Middle frontal gyrus (tissue), 1 donor: ENCODE measurements around the gene IL1RL1.

Experiments
- DNase-seq: peaks from one replicate; pipeline ENCODE4 v3.0.0-alpha.2; 2015; ENCODE audit warnings: low spot score; ENCODE audit errors: extremely low spot score

The IL1RL1 gene

DNA sequence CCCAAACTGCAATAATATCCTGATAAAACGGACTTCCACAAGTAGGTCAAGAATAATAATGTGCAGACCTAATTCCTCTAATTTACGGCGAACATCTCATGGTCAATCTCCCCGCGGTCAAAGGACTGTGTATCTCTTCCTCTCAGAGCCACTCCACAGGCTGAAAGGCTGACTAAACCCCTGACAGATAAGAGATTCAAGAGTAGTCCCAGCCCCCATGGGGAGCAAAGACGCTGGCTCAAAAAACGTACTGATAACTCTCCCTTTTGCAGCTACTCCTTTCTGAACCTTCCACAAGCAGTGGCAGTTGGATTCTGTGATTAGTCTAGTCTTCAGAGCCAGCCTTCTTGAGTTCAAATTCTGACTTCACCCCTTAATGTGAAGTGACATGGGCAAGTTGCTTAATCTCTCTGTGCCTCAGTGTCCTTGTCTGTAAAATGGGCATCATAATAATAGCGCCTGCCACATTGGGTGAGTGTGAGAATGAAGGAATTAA lies 24.6 kb downstream of the IL1RL1 start:
- no peak for DNase-seq

DNA sequence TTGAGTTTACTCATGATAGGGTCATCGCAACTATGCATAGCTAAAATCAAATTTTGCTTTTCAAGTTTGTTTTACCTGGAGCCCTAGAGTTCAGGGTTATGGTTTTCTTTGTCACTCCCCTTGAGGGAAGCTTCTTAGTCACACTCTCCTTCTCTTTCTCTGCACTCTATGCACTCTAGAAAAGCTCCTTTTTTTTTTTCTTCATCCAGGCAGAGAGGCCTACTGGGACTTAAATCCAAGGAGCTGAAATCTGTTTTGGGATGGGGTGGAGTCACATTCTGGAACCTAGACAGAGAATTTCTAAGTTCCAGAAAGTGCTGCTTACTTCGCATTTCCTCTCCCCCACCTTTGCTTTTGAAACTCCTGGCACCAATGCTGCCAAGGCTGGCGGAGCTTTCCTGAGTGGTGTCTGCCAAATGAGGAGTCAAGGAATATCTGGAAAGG lies 25.2 kb downstream of the IL1RL1 start:
- DNase-seq, result no peak

DNA sequence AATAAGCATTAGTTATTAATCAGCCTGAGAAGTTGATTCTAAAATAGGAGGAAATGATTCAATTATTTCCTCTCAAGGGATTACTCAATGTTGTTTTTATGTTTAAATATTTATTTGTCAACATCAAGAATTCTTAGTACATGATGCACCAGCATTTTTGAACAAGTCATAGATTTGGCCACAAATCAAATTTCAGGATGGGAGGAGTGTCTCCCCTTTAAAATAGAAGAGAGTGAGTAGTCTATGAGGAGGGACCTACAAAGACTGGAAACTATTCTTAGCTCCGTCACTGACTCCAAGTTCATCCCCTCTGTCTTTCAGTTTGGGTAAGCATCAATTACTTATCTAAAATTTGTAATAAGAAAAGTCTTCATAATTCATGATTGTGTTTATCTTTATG lies 25.6 kb downstream of the IL1RL1 start:
- no peak for DNase-seq

DNA sequence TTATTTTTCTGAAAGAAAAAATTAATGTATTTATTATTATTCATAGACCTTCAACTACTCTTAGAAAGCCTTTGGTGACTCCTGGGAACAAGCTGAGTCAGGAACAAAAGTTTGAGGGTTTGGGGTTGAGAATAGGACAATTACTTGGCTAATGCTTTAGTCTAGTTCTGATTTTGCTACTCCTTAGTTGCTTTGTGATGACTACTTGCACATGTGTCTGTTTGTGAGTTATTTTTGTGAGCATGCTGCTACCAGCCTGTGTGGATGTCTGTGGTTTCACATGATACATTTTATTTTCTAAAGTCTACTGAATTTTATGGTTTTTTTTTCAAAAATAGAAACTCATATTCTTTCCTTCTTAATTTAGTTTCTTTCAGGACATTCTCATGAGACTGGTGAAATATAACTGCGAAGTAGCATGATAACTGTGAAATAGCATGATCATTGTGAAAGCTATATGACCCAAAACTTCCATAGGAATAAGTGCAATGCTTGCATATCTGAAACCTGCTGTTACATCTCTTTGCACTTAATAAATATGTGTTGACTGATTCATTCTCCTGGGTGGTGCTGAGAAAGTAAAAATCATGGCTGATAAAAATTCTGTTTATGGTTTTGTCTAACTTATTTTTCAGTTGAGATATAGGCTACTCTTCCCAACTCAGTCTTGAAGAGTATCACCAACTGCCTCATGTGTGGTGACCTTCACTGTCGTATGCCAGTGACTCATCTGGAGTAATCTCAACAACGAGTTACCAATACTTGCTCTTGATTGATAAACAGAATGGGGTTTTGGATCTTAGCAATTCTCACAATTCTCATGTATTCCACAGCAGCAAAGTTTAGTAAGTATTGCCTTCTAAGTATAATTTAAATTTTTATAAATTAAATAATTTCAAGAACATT lies 26.4 kb downstream of the IL1RL1 start:
- DNase-seq, result no peak

DNA sequence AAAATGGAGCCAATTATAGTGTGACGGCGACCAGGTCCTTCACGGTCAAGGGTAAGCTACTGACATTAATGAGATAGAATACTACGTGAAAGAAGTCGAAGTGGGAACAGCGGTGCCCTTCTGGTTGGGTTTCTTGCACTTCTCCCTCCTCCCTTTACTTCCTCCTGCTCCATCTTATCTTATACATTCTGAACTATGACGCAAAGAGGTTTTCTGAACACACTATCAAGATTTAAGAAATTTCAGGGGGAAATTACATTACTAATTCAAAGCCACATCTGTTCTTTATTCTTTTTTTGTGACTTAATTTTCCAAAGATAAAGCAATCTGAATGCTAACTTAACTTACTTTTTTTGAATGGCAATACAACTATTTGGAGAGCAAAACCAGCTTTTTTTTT lies 29.4 kb downstream of the IL1RL1 start:
- DNase-seq, result no peak

DNA sequence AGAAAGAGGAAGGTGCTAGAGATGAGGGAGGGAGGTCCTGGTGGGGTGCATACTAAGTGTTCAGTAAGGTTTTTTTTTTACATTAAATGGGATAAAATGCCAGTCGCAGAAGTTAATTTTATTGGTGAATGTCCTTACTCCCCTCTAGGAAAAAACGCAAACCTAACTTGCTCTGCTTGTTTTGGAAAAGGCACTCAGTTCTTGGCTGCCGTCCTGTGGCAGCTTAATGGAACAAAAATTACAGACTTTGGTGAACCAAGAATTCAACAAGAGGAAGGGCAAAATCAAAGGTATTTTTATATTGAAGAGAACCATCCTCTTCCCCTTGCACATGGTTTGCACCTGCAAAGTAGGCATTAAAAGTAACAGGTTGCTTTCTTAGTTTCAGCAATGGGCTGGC lies 31.5 kb downstream of the IL1RL1 start:
- no peak for DNase-seq

DNA sequence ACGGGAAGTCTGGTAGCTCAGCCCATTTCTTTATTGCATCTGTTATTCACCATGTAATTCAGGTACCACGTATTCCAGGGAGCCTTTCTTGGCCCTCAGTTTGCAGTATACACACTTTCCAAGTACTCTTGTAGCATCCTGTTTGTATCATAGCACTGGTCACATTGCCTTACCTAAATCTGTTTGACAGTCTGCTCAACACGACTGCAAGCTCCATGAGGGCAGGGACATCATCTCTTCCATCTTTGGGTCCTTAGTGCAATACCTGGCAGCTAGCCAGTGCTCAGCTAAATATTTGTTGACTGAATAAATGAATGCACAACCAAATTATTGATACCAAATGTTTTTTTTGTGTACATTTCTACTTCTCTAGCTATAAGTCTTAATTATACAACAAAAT lies 33.0 kb downstream of the IL1RL1 start:
- no peak for DNase-seq

DNA sequence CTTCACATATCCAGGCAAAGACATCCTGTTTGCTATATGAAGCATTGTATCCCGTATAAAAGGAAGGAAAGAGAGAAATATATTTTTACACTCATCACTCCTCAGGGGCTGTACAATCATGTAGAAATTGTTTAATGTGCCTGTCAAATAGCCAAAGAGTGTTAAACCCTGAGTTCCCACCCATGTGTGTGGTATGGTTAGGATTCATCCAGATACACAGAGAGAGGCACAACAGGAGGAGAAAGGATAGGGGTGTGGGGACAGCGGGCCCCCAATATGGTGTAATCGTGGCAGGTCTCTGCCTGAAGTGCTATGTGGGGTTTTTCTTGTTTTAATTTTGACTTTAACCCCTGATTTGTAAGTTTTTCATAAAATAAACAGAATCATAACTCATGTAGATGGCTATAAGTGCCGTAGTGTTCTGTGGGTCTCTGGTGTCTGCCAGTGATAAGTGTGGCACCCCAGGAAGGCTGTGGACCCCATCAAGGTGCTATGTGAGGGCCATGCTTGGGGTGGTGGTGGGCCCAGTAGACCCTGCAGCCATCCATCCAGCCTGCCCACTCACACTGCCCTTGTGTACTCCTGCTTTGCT lies 34.1 kb downstream of the IL1RL1 start:
- no peak for DNase-seq

DNA sequence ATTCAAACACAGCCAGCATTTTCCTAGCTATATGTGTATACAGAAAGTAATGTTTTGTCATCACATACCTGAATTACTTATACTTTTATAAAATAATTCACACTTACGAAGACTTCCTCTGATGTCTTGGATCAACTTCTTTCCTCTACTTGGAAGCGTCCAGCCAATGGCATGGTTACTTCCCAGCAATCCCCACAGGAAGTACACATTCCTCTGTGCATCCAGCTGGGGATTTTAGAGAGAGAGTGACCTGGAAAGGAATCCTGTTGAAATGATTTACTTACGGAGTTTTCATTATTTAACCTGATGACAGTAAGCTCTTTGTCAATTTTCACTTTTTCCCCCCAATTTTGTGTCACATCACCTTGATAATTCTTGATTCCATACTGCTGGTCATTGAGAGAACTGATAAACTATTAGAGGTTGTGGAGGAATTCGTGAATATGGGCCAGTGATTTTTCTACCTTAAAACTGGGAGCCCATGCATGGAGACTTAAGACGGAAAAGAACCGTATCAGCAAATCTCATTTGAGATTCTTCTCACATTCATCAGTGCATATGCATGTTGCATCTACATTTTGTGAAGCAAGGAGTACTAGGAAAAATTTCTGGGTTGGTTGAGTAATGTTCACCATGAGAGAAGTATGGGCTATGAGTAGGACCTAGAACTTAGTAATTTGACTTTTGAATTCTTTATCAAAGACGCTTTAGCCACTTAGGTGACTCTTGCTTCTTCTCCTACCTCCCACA lies 35.2 kb downstream of the IL1RL1 start:
- DNase-seq, result no peak

DNA sequence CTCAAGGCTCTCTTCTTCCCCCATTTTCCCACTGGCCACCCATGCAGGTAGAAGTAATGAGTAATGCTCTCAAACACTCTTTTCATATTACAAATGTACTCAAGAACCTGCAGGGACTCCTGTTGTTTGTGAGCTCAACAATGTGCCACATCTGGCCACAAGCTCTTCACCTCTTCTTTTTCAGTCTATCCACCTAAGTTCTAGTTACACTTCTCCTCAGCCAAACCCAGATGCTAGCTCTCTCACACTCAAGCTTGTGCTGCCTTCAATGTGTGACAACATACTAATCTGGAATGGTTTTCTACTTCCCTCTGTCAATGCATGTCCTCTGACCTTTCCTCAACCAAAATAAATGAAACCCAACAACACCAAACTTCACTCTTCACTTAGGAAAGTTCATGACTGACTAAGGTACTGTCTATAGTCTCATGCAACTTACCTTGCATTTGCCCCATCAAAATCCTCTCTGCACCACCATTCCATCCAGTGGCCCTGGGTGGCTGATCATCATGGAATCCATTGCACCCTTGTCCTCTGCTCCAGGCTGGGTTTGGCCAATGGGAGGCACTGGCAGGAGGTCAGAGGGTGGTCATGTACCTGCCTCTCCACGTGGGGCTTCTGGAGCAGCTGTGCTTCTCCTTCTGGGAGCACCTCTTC lies 38.9 kb downstream of the IL1RL1 start:
- DNase-seq, result no peak

DNA sequence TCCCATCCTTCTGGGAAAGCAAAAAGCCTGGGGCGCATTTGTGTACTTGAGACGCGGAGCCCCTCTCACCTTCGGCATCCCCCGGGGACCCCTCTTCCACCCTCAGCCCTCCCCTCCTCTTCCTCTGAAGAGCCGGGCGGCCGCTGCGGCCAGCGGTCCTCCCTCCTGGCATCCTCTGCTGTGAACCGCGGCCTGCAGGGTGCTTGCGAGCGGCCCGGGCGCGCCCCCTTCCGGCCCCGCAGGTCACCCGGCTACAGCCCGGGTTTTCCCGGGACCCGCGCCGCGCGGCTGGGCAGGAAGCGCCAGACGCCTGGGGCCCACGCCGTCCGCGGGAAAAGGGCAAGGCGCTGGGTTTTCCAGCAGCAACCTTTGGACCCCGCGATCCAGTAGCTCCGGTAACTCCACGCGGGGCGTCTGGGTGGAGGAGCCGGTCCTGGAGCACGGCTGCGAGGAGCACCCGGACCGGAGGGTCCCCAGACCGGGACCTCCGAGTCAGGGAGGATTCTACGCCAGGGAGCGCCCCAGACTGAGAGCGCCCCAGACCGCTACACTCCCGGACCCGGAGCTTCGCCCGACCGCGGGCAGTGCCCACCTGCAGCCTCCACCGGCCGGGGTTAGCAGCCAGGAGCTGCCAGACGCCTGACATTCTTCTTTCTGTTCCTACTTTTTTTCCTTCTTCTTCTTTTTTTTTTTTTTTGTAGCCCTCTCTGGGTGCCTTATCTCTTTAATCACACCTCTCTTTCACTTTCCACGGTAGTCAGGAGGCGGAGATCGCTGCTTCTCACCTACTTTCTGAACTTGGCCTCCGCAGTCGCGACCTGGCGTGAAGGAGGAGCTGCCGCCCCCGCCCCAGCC lies 44.4 kb downstream of the IL1RL1 start, which contains the start of gene IL18R1:
Gene IL18R1, plus strand, starts transcription at position 271 of the 855 bp plus-strand sequence. CDS start 6,865 bp downstream, outside the sequence.
- no peak for DNase-seq

DNA sequence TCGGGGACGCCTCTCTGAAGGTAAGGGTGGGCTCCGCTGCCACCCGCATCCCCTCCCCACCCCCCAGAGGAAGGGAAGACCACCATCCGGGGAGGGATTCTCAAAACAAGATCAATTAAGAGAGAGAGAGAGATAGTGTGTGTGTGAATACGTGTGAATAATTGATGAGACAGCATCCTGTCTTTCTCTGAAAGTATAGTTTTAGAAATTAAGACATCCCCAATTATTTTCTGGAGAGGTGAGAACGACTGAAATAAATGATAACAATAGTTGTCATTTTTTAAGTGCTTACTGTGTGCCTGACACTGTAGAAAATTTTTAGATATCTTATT lies 45.0 kb downstream of the IL1RL1 start:
- no peak for DNase-seq

DNA sequence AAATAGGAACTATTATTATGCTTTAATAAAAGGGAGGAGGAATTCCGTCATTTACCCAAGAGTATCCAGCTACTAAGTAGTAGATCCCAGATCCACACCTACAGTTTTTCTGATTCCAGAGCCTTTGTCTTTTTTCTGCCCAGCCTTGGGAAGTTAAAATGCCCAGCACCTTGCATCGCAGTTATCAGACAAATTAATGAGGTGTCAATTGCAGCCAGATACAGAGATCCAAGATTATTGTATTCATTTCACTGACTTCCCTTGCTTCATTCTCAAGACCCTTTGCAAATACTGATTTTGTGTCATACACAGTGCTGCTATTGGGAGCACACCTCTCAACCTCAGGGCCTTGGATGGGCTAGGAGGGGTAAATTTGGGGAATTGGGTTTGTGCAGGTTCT lies 45.4 kb downstream of the IL1RL1 start:
- no peak for DNase-seq

DNA sequence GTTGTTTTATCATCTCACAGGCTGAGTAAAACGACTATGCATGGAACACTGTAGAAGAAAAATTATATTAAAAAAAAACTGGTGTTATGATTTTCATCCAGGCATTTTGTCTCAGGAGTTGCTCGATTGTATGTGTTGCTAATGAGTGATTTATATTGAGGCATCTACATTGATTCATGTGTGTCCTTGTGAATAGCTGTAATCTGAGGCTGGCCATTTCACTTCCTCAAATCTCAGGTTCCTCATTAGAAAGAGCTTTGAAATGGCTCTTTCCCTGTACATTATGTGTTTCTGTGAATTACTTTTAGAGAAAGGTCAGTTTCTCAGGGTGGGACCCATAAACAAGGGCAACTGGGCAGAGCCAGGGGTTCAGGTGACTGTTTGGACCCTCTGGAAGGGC lies 46.6 kb downstream of the IL1RL1 start:
- DNase-seq, result no peak

DNA sequence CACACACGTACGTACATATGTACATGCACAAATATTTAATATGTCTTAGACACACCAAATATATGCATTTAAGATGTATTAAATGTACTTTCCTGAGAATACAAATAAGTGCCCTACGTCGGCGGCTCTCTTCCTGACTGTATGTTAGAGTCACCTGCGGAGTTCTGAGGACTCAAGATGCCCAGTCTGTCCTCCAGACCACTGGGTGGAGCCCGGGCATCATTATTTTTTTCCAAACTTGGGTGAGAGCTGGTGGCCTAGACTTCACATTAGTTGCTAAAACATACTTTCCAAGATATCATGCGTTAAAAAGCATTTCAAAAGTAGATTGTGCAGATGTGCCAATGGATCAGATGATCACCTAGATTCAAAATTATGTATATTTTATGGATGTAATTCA lies 47.1 kb downstream of the IL1RL1 start:
- DNase-seq, result no peak

DNA sequence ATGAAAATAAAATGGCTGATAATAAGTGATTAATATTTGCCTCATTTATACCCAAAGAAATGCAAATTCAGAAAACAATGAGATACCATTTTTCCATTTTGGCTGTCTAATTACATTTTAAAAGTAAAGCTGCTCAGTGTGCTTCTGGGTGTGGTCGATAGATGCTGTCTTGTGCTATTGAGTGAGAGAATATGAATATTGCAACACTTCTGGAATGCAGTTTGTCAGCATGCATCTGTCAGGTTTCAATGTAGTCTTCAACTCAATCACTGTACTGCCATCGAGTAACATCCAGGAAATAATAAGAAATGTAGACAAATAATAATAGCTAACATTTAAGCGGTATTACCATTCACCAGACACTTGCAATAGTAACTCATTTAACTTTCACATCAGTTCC lies 48.2 kb downstream of the IL1RL1 start:
- no peak for DNase-seq

DNA sequence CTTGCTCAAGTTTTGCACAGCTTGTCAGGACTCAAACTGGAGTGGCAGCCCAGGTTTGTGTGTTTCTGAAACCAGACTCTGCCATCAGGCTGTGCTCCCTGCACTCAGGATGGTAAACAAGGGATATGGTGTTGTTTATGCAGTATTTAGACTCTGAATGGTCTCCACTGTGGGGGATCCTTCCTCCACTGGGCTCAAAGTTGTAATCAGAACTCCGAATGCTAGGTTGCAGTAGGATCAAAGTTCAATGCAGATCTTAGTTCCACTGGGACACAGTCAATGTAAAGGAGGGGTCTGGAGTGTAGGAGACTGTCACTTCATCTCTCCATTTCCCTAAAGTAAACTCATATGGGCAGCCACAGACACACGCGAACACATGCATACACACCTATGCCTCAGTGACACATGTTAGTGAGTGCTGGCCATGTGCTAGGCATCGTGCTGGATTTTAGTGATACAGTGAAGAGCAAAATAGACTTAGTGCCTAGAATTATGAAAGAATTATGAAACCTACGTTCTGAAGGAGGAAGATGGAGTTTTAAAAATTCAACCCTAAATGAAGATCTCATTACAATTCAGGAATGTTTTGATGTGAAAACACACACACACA lies 50.4 kb downstream of the IL1RL1 start:
- DNase-seq, result no peak

DNA sequence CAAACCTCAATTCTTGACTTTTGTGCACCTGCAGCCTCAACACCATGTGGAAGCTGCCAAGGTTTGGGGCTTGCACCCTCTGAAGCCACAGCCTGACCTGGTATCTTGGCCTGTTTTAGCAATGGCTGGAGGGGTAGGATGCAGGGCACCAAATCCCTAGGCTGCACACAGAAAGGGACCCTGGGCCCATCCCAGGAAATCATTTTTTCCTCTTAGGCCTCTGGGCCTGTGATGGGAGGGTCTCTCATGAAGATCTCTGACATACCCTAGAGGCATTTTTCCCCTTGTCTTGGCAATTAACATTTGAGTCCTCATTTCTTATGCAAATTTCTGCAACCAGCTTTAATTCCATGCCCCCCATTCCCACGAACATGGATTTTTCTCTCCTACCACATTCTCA lies 54.4 kb downstream of the IL1RL1 start:
- no peak for DNase-seq

DNA sequence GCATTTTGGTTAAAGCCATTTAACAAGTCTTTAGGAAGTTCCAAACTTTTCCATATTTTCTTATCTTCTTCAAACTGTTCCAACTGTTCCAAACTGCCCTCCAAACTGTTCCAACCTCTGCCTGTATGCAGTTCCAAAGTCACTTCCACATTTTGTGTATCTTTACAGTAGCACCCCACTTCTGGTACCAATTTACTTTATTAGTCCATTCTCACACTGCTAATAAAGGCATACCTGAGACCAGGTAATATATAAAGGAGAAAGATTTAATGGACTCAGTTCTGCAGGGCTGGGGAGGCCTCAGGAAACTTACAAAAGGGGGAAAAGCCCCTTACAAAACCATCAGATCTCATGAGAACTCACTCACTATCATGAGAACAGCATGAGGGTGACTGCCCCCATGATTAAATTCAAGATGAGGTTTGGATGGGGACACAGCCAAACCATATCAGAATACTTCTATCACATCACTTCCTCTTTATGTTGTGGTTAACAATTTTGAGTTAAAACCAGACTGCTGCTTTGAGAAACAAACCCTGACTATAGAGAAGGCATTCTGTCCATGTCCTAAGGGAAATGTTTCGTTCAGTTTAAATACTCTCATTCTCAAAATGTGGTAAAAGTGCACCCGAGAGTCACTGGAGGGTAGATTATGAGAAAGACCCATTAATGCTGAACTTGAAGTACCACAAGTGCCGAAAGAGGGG lies 55.2 kb downstream of the IL1RL1 start:
- no peak for DNase-seq
